Activated CD4-positive, alpha-beta T cell treated with anti-CD3 and anti-CD28 coated beads, Interleukin-2, Interleukin-4, amounts not matched to agents 100 ng/mL and 50 ng/mL, durations not matched to agents 16 hours and 8 hours (primary cell): ENCODE data around the gene HPSE2.

ENCODE experiments used
- DNase-seq: peaks from one replicate; pipeline ENCODE4 v3.0.0-alpha.2; 2020; ENCODE audit warnings: low spot score

HPSE2 gene

GRCh38 chr10:98617906-98618520 lies 617.6 kb downstream of the HPSE2 start:
- DNase-seq = no peak

DNA sequence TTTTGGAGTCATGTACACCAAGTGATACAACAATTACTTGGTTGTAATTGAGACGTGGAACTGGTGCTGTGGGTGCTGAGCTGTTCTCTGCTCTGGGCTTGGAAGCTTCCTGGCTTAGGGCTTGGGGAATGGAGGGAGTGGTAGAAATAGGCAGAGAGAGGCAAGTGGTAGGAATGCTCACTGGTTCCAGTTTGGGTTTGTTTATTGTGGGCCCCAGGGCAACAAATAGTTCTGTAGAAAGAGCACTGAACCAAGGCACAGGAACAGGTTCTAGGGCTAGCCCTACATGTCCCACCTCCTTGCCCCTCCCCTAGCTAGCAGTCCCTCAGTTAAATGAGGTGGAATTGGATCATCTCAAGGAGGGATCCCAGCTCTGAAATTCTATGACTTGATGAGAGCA lies 622.2 kb downstream of the HPSE2 start:
- DNase-seq = no peak

DNA sequence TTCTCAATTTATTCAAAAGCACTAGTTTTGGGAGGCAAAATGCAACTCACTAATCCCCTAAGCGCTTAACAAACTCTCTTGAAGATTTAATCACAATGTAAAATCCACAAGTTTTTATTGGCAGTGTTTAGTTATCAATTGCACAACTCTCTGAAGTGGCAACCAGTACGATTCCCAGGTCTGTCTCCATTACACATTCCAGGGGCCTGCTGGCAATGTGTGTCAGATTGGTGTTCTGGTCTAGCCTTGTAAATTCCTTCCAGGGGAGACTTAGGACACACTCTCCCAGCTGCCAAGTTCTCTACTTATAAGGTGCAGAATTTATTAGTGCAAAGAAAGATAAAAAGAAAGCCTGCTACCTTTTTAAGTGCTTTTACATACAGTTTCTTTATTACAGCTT lies 624.2 kb downstream of the HPSE2 start:
- no peak for DNase-seq

GRCh38 chr10:98610836-98611235 lies 624.8 kb downstream of the HPSE2 start:
- DNase-seq = no peak

- DNase-seq = no peak
Measured at GRCh38 chr10:98610301-98610700, 625.4 kb downstream of the HPSE2 start.

GRCh38 chr10:98609265-98609664 lies 626.4 kb downstream of the HPSE2 start:
- DNase-seq = no peak

DNA sequence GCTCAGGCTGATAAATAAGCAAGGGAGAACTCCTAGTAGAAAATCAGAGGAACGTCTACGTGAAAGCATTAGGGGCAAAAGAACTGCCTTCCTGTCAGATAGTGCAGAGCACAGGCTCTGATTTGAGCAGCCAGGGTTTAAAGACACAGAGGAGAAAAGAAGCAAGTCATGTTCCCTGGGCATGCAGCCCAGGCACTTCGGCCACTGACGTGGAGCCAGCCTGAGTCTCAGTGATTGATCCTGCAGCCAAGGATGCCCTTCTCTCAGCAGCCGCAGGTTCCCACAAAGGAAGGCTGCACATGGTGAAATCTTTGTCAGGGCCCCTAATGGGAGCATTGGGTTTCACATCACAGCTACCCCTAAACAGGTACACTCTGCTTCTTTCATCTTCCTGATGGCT lies 627.2 kb downstream of the HPSE2 start:
- DNase-seq = no peak

- DNase-seq = no peak
Measured at GRCh38 chr10:98602224-98602623, 633.4 kb downstream of the HPSE2 start.

DNA sequence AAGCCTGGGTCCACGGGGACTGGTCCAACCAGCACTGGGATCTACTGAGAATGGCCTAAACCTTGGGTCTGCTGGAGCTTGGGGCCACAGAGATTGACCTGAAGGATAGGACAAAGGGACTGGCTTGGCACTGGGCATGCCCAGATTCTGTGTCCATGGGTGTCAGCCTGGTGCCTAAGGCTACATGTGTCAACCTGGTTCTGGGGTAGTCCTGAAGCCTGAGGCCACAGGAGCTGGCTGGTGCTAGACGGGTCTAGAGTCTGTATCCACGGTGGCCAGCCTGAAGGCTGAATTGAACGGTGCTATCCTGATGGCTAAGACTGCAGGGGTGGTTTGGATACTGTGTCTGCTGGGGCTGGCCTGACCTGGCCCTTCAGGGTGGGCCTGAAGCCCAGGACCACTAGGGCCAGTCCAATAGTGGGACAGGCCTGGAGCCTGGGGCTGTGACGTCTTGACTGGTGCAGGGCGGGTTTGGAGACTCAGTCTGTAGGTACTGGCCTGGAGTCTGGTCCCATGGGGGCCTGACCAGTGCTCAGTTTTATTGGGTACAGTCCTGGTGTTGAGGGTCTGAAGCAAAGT lies 636.5 kb downstream of the HPSE2 start:
- no peak for DNase-seq

DNA sequence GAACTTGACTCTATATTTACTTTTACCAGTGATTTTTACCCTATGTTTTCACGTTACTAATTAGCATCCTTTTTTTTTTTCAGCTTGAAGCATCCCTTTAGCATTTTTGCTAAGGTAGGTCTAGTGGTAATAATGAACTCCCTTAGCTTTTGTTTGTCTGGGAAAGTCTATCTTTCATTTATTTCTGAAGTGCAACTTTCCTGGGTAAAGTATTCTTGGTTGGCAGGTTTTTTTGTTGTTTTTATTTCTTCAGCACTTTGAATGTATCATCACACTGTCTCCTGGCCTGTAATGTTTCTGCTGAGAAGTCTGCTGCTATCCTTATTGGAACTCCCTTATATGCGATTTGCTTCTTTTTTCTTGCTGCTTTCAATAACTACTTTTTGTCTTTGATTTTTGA lies 639.2 kb downstream of the HPSE2 start:
- no peak for DNase-seq

- DNase-seq = no peak
Measured at GRCh38 chr10:98589691-98590090, 646.0 kb downstream of the HPSE2 start.

DNA sequence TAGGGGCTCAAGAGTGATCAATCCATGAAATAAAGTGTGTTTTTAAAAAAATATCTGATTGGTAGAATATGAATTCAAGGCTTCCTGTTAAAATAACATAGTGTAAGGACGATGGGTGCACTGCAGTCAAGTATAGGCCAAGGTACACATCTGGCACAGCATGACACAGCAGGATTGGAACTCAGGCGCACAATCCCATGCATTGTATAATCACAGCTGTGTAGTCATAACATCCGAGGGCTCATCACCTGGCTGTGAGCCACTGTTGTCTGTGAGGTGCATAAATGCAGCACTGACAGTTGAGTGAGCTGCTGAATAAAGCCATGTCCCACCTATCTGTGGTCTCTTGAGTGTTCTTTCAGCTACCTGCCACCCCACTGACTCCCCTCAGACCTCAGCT lies 646.6 kb downstream of the HPSE2 start:
- no peak for DNase-seq

DNA sequence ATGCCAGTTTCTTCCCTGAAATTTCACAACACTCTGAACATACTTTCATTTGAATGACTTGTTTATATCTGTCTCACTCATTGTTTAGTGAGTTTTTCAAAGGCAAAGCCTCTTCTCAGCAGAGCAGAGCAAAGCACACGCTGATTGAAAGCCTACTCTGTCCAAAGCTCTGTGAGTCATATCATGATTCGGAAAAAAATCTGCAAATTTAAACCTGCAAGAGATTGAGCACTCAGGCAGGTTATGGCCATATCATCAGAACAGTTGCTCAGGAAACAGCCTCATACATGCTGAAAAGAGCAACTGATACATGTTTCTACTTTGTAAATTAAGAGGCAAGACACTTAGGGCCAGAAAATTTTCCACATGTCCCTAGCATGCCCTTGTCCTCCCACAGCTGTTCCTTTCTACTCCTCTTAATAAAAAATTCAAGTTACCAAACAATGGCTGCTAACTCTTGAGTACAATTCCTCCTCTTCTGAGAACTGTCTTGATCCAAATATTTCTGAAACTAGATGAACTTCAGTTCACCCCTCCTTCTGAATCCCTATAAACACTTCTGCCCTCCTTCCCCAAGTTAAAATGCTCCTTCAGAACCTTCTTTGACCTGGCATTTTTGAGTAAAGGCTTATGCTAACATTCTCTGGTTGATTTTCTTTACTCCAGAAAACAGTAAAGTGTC lies 648.4 kb downstream of the HPSE2 start:
- DNase-seq = no peak

DNA sequence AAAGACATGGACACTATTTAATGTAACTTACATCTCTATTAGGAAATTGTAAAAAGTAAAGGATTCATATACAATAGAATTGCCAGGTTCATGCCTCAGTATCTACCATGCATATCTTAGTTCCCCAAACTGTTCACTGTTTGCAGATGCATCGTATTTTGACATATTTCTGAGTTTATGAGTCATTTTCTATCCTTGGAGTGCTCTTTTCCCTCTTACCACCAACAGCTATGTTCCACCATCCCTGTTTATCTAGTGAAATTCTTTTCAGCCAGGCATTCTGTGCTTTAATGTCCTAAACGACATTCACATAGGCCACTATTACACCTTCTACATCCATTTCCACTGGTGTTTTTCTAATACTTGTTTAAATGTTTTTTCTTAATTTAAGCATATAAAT lies 649.6 kb downstream of the HPSE2 start:
- DNase-seq = no peak

DNA sequence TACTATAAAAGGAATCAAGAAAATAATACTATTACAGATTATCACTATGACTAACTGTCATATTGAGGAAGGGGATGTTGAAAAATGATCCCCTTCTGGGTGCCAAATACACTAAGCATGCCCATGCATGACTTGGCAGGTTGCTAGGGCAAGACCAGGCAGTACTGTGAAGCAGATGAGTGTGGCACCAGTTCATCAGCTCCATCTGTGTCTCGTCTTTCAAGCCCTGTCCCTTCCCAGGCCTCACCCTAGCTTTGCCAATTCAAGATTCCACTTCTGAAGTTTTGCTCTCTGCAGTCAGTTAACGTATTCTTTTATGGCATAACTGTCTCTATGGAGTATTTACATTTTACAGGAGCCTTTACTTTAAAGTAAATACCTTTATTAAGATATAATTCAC lies 653.3 kb downstream of the HPSE2 start:
- no peak for DNase-seq

- DNase-seq = no peak
Measured at GRCh38 chr10:98577578-98577977, 658.1 kb downstream of the HPSE2 start.

- DNase-seq = no peak
Measured at GRCh38 chr10:98577168-98577567, 658.5 kb downstream of the HPSE2 start.

GRCh38 chr10:98576096-98576495 lies 659.6 kb downstream of the HPSE2 start:
- DNase-seq = no peak

- DNase-seq = no peak
Measured at GRCh38 chr10:98572594-98572993, 663.1 kb downstream of the HPSE2 start.

DNA sequence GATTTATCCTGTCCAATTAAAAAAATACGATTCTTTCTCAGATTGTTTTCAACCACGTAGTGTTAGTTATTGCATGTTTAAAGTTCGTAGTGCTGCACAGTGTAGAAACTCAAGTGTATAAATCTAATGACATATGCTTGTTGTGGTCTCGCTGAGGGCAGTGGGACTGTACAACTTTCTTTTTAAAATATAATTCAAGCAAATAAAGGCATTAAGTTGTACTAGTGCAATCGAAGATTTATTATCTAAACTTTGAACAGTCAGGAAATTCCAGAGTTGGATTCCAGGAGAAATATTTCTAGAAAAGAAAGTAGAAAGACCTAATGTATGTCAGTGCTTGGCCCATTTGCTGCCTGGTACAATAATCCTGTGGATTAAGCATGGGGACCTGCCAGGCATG lies 664.8 kb downstream of the HPSE2 start:
- DNase-seq = no peak

DNA sequence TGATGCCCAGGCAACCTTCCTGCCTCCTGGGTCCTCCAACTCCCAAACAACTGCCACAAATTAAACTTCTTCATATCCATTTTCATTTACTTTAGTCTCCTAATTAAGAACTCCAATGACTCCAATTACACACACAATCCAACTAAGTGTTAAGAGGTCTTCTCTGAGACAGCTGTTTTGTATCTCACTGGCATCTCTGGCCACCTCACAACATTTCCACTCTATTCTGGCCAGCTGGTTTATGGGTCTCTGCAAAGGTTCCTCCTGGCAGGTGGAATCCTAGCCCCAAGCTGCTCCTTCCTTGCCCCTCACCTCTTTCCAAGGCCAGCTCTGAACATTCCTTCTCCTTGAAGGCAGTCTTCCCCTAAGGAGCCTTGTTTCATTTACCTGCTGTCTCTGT lies 665.8 kb downstream of the HPSE2 start:
- no peak for DNase-seq

- DNase-seq = no peak
Measured at GRCh38 chr10:98568551-98568950, 667.1 kb downstream of the HPSE2 start.

DNA sequence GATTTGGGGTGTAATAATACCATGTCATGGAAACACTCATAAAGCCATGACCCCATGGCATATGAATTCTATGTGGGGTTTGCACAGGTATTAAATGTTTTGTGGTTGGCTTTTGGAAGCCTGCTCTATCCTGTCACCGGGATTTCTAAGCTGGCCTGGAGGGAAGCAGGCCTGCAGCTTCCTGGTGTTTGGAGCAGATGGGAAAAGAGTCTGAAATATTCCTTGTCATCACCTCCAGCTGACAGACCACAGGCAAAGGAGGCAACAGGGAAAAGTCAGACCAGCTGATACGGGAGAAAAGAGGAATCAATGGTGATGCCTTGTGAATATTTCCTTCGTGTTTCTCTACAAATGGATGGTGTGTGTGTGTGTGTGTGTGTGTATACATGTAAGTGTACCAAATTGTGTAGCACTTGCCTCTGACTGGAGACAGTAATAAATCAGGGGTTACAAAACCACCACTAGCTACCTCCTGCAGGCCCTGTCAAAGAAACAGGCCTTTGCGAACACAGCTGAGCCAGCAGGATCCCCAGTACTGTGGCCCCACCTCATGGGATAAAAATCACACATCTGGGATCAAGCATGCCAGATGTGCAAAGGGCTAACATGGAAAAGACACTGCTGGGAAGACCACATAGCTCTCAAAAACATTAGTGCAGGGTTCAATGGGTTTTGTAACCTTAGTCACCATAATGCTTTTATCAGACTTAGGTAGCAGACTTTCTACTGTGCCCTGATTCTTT lies 668.1 kb downstream of the HPSE2 start:
- no peak for DNase-seq
